ENCODE measurements around the gene GAPVD1.
"Not testable (repeated sequence)": the region's sequence is repeated elsewhere in the genome, so short reads cannot be mapped to it uniquely, and the experiment has no call there.

The GAPVD1 gene

DNA sequence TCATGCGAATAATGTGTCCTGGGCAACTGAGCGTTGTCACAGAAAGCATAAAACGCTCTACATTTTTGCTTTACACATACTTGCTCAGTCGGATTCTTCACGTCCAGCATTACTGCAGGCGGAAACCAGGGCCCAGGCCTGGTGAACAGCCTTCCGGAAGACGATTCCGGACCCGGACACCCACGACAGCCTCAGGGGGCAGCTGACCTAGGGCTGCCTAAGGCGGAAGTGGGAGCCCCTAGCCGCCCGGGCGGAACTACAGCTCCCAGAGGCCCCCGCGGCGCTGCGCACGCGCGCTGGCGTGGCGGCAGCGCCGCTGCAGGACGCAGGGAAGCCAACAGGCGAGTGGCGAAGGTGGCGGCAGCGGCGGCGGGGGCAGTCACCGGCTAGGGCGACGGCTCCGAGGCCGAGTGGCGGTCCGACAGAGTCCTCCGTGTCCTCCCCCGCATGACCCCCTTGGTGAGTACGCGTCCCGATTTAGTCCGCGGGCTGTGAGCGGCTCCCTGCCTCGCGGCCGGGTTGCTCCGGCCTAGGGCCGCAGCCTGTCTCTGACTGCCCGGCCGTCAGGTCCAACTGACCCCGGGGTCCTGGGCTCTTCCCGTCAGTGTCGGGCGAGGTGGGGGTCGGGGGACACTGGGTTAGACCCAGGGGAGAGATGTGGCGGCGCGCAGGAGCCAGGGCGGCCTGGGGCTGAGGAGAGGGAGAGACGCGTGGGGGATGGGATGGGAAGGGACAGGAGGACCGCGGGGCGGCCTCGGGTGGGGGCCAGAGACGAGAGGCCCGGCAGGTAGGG is at the start of gene GAPVD1:
Gene GAPVD1 (plus strand): TSS at position 326 of the 793 bp plus-strand sequence. CDS start 37,096 bp downstream, outside the sequence.
- DNase-seq, result peak; percentile 97

GRCh38 chr9:125214186-125214585 is 47.4 kb upstream of the GAPVD1 start:
- DNase-seq, result no peak

GRCh38 chr9:125218621-125219020 is 43.0 kb upstream of the GAPVD1 start:
- DNase-seq, result no peak

DNA sequence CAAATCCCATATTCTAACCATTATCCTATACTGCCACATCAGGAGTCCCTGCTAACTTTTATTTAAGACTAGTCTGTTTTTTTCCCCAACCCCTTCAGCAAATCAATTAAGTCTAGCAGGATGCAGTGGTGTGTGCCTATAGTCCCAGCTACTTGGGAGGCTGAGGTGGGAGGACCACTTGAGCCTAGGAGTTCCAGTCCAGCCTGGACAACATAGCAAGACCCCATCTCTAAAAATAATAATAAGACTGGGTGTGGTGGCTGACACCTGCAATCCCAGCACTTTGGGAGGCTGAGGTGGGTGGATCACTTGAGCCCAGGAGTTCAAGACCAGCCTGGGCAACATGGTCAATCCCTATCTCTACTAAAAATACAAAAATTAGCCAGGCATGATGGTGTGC is 36.8 kb upstream of the GAPVD1 start:
- not testable (repeated sequence) for DNase-seq

- no peak for DNase-seq
Measured at GRCh38 chr9:125227761-125228160, 33.9 kb upstream of the GAPVD1 start.

DNA sequence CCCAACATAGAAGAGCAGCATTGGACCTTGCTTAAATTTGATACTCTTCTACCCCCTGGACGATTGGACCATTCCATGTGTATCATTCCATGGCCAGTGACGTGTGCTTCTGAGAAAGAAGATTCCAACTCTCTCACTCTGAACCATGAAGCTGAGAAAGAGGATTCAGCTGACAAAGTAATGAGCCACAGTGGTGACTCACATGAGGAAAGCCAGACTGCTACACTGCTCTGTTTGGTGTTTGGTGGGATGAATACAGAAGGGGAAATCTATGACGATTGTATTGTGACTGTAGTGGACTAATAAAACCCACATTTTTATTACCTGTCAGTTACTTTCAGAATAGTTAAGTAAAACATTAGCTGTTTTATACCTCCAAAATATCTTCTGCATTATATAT is 27.9 kb upstream of the GAPVD1 start:
- peak; percentile 15 for DNase-seq

DNA sequence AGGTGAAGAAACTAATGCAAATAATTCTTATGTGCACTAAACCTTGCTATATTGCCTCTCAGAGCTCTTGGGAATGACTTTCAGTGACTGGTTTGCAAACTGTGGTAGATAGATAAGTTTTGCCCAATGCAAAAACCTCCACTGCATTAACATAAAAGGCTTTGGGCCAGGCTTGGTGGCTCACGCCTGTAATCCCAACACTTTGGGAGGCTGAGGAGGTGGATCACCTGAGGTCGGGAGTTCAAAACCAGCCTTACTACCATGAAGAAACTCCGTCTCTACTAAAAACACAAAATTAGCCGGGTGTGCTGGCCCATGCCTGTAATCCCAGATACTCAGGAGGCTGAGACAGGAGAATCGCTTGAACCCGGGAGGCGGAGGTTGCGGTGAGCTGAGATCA is 27.5 kb upstream of the GAPVD1 start:
- not testable (repeated sequence) for DNase-seq

- DNase-seq, result no peak
Measured at GRCh38 chr9:125235804-125236519, 25.7 kb upstream of the GAPVD1 start.

DNA sequence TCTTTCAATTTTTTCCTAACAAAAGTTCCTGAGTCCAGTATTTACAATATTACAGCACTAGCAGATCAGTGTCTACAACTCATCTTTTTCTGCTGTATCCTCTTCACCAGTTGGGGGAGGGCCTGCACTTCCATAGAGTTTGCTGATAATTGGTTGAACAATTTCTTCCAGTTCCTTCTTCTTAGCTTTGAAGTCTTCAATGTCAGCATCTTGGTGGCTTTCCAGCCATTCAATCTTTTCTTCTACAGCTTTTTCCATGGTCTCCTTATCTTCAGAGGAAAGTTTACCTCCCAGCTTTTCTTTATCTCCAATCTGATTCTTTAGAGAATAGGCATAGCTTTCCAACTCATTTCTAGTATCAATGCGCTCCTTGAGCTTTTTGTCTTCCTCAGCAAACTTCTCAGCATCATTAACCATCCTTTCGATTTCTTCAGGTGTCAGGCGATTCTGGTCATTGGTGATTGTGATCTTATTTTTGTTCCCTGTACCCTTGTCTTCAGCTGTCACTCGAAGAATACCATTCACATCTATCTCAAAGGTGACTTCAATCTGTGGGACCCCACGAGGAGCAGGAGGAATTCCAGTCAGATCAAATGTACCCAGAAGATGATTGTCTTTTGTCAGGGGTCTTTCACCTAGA is 25.0 kb upstream of the GAPVD1 start:
- DNase-seq, result not testable (repeated sequence)

GRCh38 chr9:125238127-125238914 is 23.3 kb upstream of the GAPVD1 start:
- DNase-seq, result no peak

GRCh38 chr9:125238915-125239446 is 22.6 kb upstream of the GAPVD1 start:
- DNase-seq, result no peak

GRCh38 chr9:125239631-125240597 is 21.7 kb upstream of the GAPVD1 start:
- DNase-seq, result no peak

DNA sequence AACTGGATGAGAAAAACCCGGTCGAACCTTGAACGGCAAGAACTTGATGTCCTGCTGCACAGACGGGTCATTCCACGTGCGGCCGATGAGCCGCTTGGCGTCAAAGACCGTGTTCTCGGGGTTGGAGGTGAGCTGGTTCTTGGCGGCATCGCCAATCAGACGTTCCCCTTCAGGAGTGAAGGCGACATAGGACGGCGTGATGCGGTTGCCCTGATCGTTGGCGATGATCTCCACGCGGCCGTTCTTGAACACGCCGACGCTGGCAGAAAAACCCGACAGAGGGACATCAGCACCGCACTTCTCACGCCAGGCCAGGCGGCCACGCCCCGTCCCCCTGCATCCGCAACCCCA is 21.0 kb upstream of the GAPVD1 start:
- no peak for DNase-seq

GRCh38 chr9:125241000-125241862 is 20.4 kb upstream of the GAPVD1 start, which contains the start of gene HSPA5:
Gene HSPA5, minus strand, starts transcription at chr9:125241343. Its CDS starts 217 bp downstream, at chr9:125241126.
- DNase-seq, result peak; percentile 100

GRCh38 chr9:125241863-125242739 is 19.5 kb upstream of the GAPVD1 start:
- DNase-seq, result no peak

DNA sequence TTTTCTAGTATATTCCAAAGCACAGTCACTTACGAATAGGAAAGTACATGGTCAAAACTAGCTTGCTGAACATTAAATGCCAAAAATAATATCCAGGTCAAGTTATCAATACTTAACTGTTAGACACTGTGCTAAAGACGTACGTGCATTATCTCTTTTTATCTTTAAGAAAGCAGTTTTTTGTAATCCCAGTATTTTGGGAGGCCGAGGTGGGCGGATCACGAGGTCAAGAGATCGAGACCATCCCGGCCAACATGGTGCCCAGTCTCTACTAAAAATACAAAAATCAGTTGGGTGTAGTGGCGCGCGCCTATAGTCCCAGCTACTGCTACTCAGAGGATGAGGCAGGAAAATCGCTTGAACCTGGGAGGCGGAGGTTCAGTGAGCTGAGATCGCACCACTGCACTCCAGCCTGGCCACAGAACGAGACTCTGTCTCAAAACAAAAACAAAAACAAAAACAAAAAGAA is 17.8 kb upstream of the GAPVD1 start:
- no peak for DNase-seq

- DNase-seq, result no peak
Measured at GRCh38 chr9:125246261-125246667, 15.4 kb upstream of the GAPVD1 start.

DNA sequence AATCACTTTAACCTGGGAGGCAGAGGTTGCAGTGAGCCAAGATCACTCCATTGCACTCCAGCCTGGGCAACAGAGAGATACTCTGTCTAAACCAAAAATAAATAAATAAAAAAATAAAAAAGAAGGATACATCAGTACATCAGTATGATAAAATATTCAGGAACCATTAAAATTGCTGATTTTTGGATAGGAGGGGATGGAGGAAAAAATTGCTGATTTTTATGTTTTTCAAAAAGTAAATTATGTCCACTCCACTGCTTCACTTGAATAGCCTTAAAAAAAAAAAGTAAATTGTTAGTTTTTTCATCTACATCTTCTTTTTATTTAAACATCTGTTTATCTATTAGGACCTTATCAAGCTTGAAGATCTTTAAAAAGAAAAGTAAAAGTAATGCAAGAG is 7.4 kb upstream of the GAPVD1 start:
- no peak for DNase-seq

DNA sequence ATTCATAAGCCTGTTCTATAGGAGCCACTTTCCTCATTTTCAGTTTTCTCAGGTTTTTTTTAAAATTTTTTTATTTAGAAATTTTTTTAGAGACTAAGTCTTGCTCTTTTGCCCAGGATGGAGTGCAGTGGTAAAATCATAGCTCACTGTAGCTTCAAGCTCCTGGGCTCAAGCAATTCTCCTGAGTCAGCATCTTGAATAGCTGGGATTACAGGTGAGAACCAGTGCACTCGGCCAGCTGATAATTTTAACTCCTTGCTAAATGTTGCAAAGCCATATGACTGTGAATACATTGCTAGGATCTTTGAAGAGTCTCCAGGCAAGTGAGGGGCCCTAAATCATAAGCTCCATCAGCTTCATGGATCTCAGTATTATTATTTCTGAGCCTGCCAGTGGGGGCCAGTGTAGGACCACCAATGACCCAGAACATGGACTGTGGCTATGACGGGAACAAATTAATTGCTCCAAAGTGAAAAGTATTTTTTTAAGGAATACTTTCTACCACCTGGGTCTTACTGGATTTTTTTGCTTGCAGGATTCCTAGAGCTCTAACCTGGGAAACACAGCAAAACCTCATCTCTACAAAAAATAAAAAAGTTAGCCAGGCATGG is 5.7 kb upstream of the GAPVD1 start:
- DNase-seq, result peak; percentile 48

All from eye (tissue), 1 donor.